Measurements from ENCODE around the gene KTN1. TPM values are rescaled to one million over a fixed set of nuclear protein-coding genes. Genes with fewer than 3 reads are reported as not detected.

The KTN1 gene
- polyA plus RNA-seq, 1 donor from 2014 or later, result 95.0 TPM

GRCh38 chr14:55581342-55581771 is 1.4 kb downstream of the KTN1 start:
- Histone ChIP-seq H3K79me2 (replicated peaks; ENCODE audit: insufficient read depth, low read length) (peaks cover 55% of the 10 kb centered on the region), H3K27me3 (ENCODE audit: insufficient read depth, low read depth, low read length) (no peaks in the 10 kb centered on the region), H3K9me2 (ENCODE audit: insufficient read depth, low read length) (no peaks in the 10 kb centered on the region), H3K9ac (ENCODE audit: low read length) (peak overlapping the region; percentile 74), H2AFZ (ENCODE audit: low read depth, low read length) (no peak overlapping the region), H3K9me3 (ENCODE audit: low read length) (no peaks in the 10 kb centered on the region), H3K27ac (ENCODE audit: low read length) (no peak overlapping the region), H4K20me1 (ENCODE audit: insufficient read depth) (no peaks in the 10 kb centered on the region), H3K36me3 (ENCODE audit: insufficient read depth, low read length) (no peaks in the 10 kb centered on the region), H3K4me2 (ENCODE audit: low read length) (peak overlapping the region; percentile 75), H3F3A (ENCODE audit: insufficient read depth, low read length, poor library complexity, severe bottlenecking) (no peaks in the 10 kb centered on the region), H3K4me3 (ENCODE audit: low read length) (peak overlapping the region; percentile 92)
- TF ChIP-seq POLR2AphosphoS5 (IDR thresholded peaks at IDR 0.05), result no peak
- no peak for TF ChIP-seq SMC3 (conservative IDR thresholded peaks at IDR 0.05; ENCODE audit: poor library complexity)
- TF ChIP-seq CTCF (IDR thresholded peaks at IDR 0.05; ENCODE audit: poor library complexity, severe bottlenecking), result no peak
- TF ChIP-seq MXI1 (conservative IDR thresholded peaks at IDR 0.05; ENCODE audit: poor library complexity, severe bottlenecking), result no peak
- TF ChIP-seq REST (IDR thresholded peaks at IDR 0.05; ENCODE audit: borderline replicate concordance), result no peak

- Histone ChIP-seq H3K4me3 (ENCODE audit: low read length) (no peak overlapping the region), H2AFZ (ENCODE audit: low read depth, low read length) (no peak overlapping the region), H3K79me2 (replicated peaks; ENCODE audit: insufficient read depth, low read length) (peaks cover 62% of the 10 kb centered on the region), H3F3A (ENCODE audit: insufficient read depth, low read length, poor library complexity, severe bottlenecking) (no peaks in the 10 kb centered on the region), H3K4me2 (ENCODE audit: low read length) (no peak overlapping the region), H3K9me2 (ENCODE audit: insufficient read depth, low read length) (no peaks in the 10 kb centered on the region), H3K27me3 (ENCODE audit: insufficient read depth, low read depth, low read length) (no peaks in the 10 kb centered on the region), H3K9me3 (ENCODE audit: low read length) (no peaks in the 10 kb centered on the region), H4K20me1 (ENCODE audit: insufficient read depth) (no peaks in the 10 kb centered on the region), H3K36me3 (ENCODE audit: insufficient read depth, low read length) (no peaks in the 10 kb centered on the region), H3K9ac (ENCODE audit: low read length) (no peak overlapping the region), H3K27ac (ENCODE audit: low read length) (no peak overlapping the region)
- TF ChIP-seq MXI1 (conservative IDR thresholded peaks at IDR 0.05; ENCODE audit: poor library complexity, severe bottlenecking) (no peak), RAD21 (conservative IDR thresholded peaks at IDR 0.05) (no peak), POLR2AphosphoS5 (IDR thresholded peaks at IDR 0.05) (no peak), EP300 (conservative IDR thresholded peaks at IDR 0.05; ENCODE audit: poor library complexity, severe bottlenecking) (no peak), REST (IDR thresholded peaks at IDR 0.05; ENCODE audit: borderline replicate concordance) (no peak), CTCF (IDR thresholded peaks at IDR 0.05; ENCODE audit: poor library complexity, severe bottlenecking) (no peak), TAF1 (IDR thresholded peaks at IDR 0.05; ENCODE audit: low read depth) (no peak), SMC3 (conservative IDR thresholded peaks at IDR 0.05; ENCODE audit: poor library complexity) (no peak), EZH2 (IDR thresholded peaks at IDR 0.05; ENCODE audit: borderline replicate concordance, insufficient read depth, low read length, poor library complexity, severe bottlenecking) (no peak)
Observed at GRCh38 chr14:55582746-55583145, 2.7 kb downstream of the KTN1 start.

Measured in neural cell (in vitro differentiated cells).